Activated B cell treated with CpG ODN at 0.5 μM for 24 hours (primary cell): Measurements from ENCODE around the gene ZBTB21. TPM values are rescaled to one million over a fixed set of nuclear protein-coding genes. Genes with fewer than 3 reads are reported as not detected.
A peak's percentile ranks its signal among the peaks of the same experiment; 100 is the strongest.

ENCODE experiments used
- ATAC-seq: fragments of 200-7000 bp; cut with Tn5 transposase; one replicate; pipeline ENCODE4 v1.10.0; 2021; ENCODE audit warnings: low read depth, mild to moderate bottlenecking, moderate library complexity
- CTCF ChIA-PET: fragments of 350-600 bp; sonication (Branson Sonifier 250); formaldehyde crosslinking; loops from one replicate; lab custom pipeline; 2021; ENCODE audit warnings: antibody characterized with exemption; lab: Charles Lee
- POLR2A ChIA-PET: fragments of 350-600 bp; sonication (Branson Sonifier 250); formaldehyde crosslinking; loops from one replicate; lab custom pipeline; 2021; ENCODE audit warnings: antibody characterized with exemption; lab: Charles Lee
- DNase-seq: peaks from one replicate; pipeline ENCODE4 v3.0.0; 2022
- H3K27ac Mint-ChIP-seq: one replicate; pipeline ENCODE4 v1.8.0; 2020; ENCODE audit warnings: mixed read lengths
- H3K27me3 Mint-ChIP-seq: one replicate; pipeline ENCODE4 v1.8.0; 2021; ENCODE audit warnings: mixed read lengths
- H3K36me3 Mint-ChIP-seq: one replicate; pipeline ENCODE4 v1.8.0; 2021; ENCODE audit warnings: low read depth, mixed read lengths
- H3K4me1 Mint-ChIP-seq: one replicate; pipeline ENCODE4 v1.8.0; 2021; ENCODE audit warnings: mixed read lengths
- H3K4me3 Mint-ChIP-seq: one replicate; pipeline ENCODE4 v1.8.0; 2020; ENCODE audit warnings: mild to moderate bottlenecking, mixed read lengths
- H3K9me3 Mint-ChIP-seq: one replicate; pipeline ENCODE4 v1.8.0; 2020; ENCODE audit warnings: mixed read lengths
- intact Hi-C: fragments of 100-400 bp; cut with micrococcal nuclease; formaldehyde crosslinking; loops from one replicate; pipeline ENCODE4 v1.15.1; 2024
- total RNA-seq: library from RNA; stranded (reverse); gene quantifications from 2 replicates; pipeline ENCODE4 v1.2.3, GENCODE V29; 2022
- TF ChIP-seq, protein P1 (sequence below): fragments of 200-600 bp; IDR thresholded peaks from one replicate; pipeline ENCODE4 v1.8.0; 2022; ENCODE audit warnings: antibody characterized with exemption, mild to moderate bottlenecking

ZBTB21 gene
- total RNA-seq, 1 donor from 2014 or later = 24.2 TPM

DNA sequence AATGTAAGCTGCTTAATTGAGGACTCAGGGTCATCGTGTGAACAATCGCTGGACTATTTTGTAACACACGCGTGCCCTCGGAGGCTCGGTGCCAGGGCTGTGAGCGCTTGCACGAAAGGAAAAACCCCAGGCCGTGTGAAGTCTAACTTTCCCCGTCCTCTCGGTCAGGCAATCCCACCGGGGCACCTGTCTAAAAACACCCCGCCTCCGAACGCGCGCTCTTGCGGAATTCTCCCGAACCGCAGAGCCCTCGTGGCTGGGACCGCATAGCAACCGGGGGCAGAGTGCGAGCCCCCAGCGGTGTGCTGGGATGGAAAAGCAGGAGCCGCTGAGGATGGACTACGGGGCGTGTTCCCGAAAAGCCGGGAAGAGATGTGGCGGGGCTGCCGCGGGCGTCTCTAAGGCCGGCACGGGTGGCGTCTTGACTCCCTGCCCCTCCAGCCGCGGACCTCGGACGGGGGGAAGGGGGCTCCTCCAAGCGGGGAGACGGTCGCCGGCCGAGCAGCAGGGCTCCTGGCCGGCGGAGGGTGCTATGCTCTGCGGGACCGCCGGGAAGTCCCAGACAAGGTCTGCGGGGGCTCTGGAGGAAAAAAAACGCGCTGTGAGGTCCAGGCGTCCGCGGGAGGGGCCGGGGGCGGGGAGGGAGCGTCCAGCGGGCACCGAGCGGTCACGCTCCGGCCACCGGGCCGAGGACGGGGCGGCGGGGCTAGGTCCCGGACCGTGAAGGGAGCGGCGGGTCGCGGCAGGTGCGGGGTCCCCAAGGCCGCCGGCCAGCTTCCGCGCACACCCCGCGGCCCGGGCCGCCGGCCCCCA, 936 bp downstream of the ZBTB21 start:
- Mint-ChIP-seq H3K36me3 (peaks cover 27% of the 10 kb centered on the region), H3K27ac (peak overlapping the region; percentile 88), H3K9me3 (no peaks in the 10 kb centered on the region), H3K4me1 (peaks cover 40% of the 10 kb centered on the region), H3K4me3 (peak overlapping the region; percentile 90), H3K27me3 (no peaks in the 10 kb centered on the region)
- intact Hi-C loops = loop anchor here (1.0 to 10.0 kb wide), 6 partner anchors 54 to 642 kb away; partner anchors contain the start of gene C2CD2
- TF ChIP-seq, protein P1, sequence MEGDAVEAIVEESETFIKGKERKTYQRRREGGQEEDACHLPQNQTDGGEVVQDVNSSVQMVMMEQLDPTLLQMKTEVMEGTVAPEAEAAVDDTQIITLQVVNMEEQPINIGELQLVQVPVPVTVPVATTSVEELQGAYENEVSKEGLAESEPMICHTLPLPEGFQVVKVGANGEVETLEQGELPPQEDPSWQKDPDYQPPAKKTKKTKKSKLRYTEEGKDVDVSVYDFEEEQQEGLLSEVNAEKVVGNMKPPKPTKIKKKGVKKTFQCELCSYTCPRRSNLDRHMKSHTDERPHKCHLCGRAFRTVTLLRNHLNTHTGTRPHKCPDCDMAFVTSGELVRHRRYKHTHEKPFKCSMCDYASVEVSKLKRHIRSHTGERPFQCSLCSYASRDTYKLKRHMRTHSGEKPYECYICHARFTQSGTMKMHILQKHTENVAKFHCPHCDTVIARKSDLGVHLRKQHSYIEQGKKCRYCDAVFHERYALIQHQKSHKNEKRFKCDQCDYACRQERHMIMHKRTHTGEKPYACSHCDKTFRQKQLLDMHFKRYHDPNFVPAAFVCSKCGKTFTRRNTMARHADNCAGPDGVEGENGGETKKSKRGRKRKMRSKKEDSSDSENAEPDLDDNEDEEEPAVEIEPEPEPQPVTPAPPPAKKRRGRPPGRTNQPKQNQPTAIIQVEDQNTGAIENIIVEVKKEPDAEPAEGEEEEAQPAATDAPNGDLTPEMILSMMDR = no peak
- DNase-seq = peak; percentile 55
- peak; percentile 31 for ATAC-seq
- ChIA-PET CTCF (interaction anchor here (0.6 to 2.7 kb wide), 5 partner anchors 99 to 726 kb away, joined by 3 to 16 read pairs (median 8); no protein-coding TSS in a partner anchor), POLR2A (interaction anchor here (0.6 to 4.0 kb wide), 18 partner anchors 11 to 639 kb away, joined by 3 to 21 read pairs (median 4); partner anchors contain the start of gene PRDM15)

GRCh38 chr21:42007356-42007940, 2.7 kb downstream of the ZBTB21 start:
- TF ChIP-seq, protein P1 = no peak
- H3K27me3 Mint-ChIP-seq = no peaks in the 10 kb centered on the region
- H3K4me3 Mint-ChIP-seq = peak overlapping the region; percentile 22
- no peaks in the 10 kb centered on the region for H3K9me3 Mint-ChIP-seq
- intact Hi-C loops = loop anchor here (5.0 to 10.0 kb wide), 4 partner anchors 53 to 640 kb away; partner anchors contain the start of gene C2CD2
- CTCF ChIA-PET = interaction anchor here (2.3 to 2.7 kb wide), 2 partner anchors 101 to 110 kb away, joined by 10 to 14 read pairs; no protein-coding TSS in a partner anchor
- H3K36me3 Mint-ChIP-seq = peaks cover 29% of the 10 kb centered on the region
- H3K4me1 Mint-ChIP-seq = peaks cover 51% of the 10 kb centered on the region
- no peak for ATAC-seq
- POLR2A ChIA-PET = interaction anchor here (1.1 to 4.0 kb wide), 5 partner anchors 57 to 100 kb away, joined by 3 to 20 read pairs (median 3); no protein-coding TSS in a partner anchor
- H3K27ac Mint-ChIP-seq = peak overlapping the region; percentile 33
- DNase-seq = no peak

DNA sequence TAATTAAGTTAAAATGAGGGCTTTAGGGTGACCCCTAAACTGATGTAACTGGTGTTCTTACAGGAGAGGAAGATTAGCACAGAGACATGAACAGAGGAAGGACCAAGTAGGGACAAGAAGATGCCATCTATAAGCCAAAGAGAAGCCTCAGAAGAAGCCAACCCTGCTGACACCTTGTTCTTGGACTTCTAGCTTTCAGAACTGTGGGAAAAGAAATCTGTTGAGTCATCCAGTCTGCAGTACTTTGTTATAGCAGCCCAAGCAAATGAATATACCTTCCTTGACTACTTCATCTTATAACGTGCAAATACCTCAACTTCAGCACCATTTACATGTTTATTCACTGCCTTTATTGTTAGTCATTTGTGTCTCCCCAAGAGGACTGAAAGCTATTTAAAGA, 3.4 kb downstream of the ZBTB21 start:
- Mint-ChIP-seq H3K4me1 (peaks cover 58% of the 10 kb centered on the region), H3K4me3 (no peak overlapping the region), H3K9me3 (no peaks in the 10 kb centered on the region), H3K36me3 (peaks cover 34% of the 10 kb centered on the region), H3K27ac (no peak overlapping the region), H3K27me3 (no peaks in the 10 kb centered on the region)
- TF ChIP-seq, protein P1 = no peak
- DNase-seq = no peak
- no peak for ATAC-seq
- ChIA-PET CTCF (interaction anchor here (2.3 to 2.7 kb wide), 2 partner anchors 101 to 110 kb away, joined by 10 to 14 read pairs; no protein-coding TSS in a partner anchor), POLR2A (interaction anchor here (1.1 to 4.0 kb wide), 5 partner anchors 73 to 129 kb away, joined by 3 to 20 read pairs (median 3); no protein-coding TSS in a partner anchor)
- intact Hi-C loops = loop anchor here (5.0 to 10.0 kb wide), 4 partner anchors 52 to 639 kb away; partner anchors contain the start of gene C2CD2

DNA sequence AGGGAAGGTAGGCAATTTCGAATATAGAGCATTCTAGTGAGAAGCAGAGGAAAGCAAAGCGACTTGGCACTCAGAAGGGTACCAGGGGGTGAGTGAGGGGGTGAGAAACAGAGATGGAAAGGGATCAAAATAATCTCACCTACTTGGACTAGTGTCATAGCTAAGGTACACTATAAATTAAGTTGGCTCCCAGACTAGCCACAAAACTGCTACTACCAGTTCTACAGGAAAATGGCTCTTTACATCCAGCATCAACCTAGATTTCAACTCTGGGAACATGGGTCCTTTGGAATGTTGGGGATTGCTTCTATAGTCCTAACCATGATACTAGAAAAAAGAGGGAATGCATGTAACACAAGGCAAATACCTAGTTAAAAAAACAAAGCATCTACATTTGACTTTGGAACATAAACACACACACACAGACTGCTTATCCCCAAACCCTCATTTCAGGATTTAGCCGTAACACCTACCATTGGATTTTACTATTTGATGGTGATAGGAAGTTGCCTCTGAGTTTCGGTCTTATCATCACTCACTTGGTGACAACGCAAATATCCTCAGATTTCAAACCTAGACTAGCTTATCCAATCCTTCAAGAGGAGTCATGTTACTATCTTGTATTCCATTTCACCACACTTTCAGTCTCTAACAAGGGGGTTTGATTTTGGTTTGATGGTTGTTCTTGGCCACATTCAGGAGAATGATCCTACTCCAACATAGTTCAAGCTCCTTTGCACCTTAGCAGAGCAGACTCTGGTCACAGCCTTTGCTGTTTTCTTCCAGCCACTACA, 5.6 kb downstream of the ZBTB21 start:
- DNase-seq (no peak), ATAC-seq (no peak)
- Mint-ChIP-seq H3K9me3 (no peaks in the 10 kb centered on the region), H3K27ac (no peak overlapping the region), H3K4me1 (peaks cover 55% of the 10 kb centered on the region), H3K27me3 (no peaks in the 10 kb centered on the region), H3K36me3 (peaks cover 46% of the 10 kb centered on the region), H3K4me3 (no peak overlapping the region)
- CTCF ChIA-PET = interaction anchor here (1.5 kb wide), 1 partner anchor 188 kb away, joined by 3 read pairs; no protein-coding TSS in a partner anchor
- POLR2A ChIA-PET = interaction anchor here (0.6 to 1.0 kb wide), 3 partner anchors 49 to 125 kb away, joined by 3 to 4 read pairs (median 3); partner anchors contain the start of gene PRDM15
- TF ChIP-seq, protein P1 = no peak
- intact Hi-C loops = loop anchor here (5.0 to 10.0 kb wide), 4 partner anchors 50 to 637 kb away; partner anchors contain the start of gene C2CD2
